T-helper 2 cell treated with Interferon-gamma antibody and Interleukin-4, amounts not matched to agents 100 ng/mL and 5 ng/mL, for 36 hours (primary cell): ENCODE results near the gene ARHGAP26. TPM values are rescaled to one million over a fixed set of nuclear protein-coding genes. Genes with fewer than 3 reads are reported as not detected.

Source experiments
- intact Hi-C: fragments of 100-400 bp; cut with micrococcal nuclease; formaldehyde crosslinking; loops from one replicate; pipeline ENCODE4 v1.15.1; 2023
- total RNA-seq: library from RNA; stranded (reverse); gene quantifications from 2 replicates; pipeline ENCODE4 v1.2.3, GENCODE V29; 2022

ARHGAP26 gene
- total RNA-seq, 1 donor from 2014 or later, result 24.7 TPM

GRCh38 chr5:142783601-142784341 lies 13.6 kb downstream of the ARHGAP26 start:
- intact Hi-C loops, result loop anchor here (1.0 to 2.0 kb wide), 2 partner anchors 13 to 18 kb away; partner anchors contain the start of gene ARHGAP26

GRCh38 chr5:142784401-142784955 lies 14.3 kb downstream of the ARHGAP26 start:
- intact Hi-C loops, result loop anchor here (2.0 kb wide), 1 partner anchor 14 kb away; the partner anchor contains the start of gene ARHGAP26

GRCh38 chr5:142785206-142785605 lies 15.0 kb downstream of the ARHGAP26 start:
- intact Hi-C loops, result loop anchor here (2.0 kb wide), 1 partner anchor 14 kb away; the partner anchor contains the start of gene ARHGAP26

GRCh38 chr5:142789206-142789605 lies 19.0 kb downstream of the ARHGAP26 start:
- intact Hi-C loops, result no loop called here

- intact Hi-C loops, result loop anchor here (10.0 kb wide), 1 partner anchor 777 kb away; the partner anchor contains the start of gene GNPDA1
Observed at GRCh38 chr5:142792012-142792864, 22.1 kb downstream of the ARHGAP26 start.

- intact Hi-C loops, result loop anchor here (10.0 kb wide), 1 partner anchor 778 kb away; the partner anchor contains the start of gene GNPDA1
Observed at GRCh38 chr5:142792865-142793232, 22.7 kb downstream of the ARHGAP26 start.

- intact Hi-C loops, result loop anchor here (10.0 kb wide), 1 partner anchor 780 kb away; the partner anchor contains the start of gene GNPDA1
Observed at GRCh38 chr5:142794537-142794936, 24.4 kb downstream of the ARHGAP26 start.

- intact Hi-C loops, result loop anchor here (10.0 kb wide), 1 partner anchor 780 kb away; the partner anchor contains the start of gene GNPDA1
Observed at GRCh38 chr5:142795251-142795650, 25.1 kb downstream of the ARHGAP26 start.

- intact Hi-C loops, result loop anchor here (10.0 kb wide), 1 partner anchor 782 kb away; the partner anchor contains the start of gene GNPDA1
Observed at GRCh38 chr5:142796492-142797109, 26.4 kb downstream of the ARHGAP26 start.

- intact Hi-C loops, result loop anchor here (10.0 kb wide), 1 partner anchor 783 kb away; the partner anchor contains the start of gene GNPDA1
Observed at GRCh38 chr5:142797420-142797819, 27.2 kb downstream of the ARHGAP26 start.

GRCh38 chr5:142798099-142798770 lies 28.1 kb downstream of the ARHGAP26 start:
- intact Hi-C loops, result loop anchor here (10.0 kb wide), 1 partner anchor 783 kb away; the partner anchor contains the start of gene GNPDA1

- intact Hi-C loops, result loop anchor here (1.0 kb wide), 2 partner anchors 18 to 31 kb away; partner anchors contain the start of gene ARHGAP26
Observed at GRCh38 chr5:142800776-142801494, 30.8 kb downstream of the ARHGAP26 start.

- intact Hi-C loops, result loop anchor here (1.0 kb wide), 2 partner anchors 18 to 31 kb away; partner anchors contain the start of gene ARHGAP26
Observed at GRCh38 chr5:142801495-142801871, 31.3 kb downstream of the ARHGAP26 start.

- intact Hi-C loops, result no loop called here
Observed at GRCh38 chr5:142803428-142804125, 33.4 kb downstream of the ARHGAP26 start.

GRCh38 chr5:142805339-142805738 lies 35.2 kb downstream of the ARHGAP26 start:
- intact Hi-C loops, result no loop called here

- intact Hi-C loops, result no loop called here
Observed at GRCh38 chr5:142806841-142807267, 36.7 kb downstream of the ARHGAP26 start.

GRCh38 chr5:142807372-142807911 lies 37.3 kb downstream of the ARHGAP26 start:
- intact Hi-C loops, result no loop called here

- intact Hi-C loops, result no loop called here
Observed at GRCh38 chr5:142808878-142809598, 38.9 kb downstream of the ARHGAP26 start.
